A673 (cell line): ENCODE results near the gene IER3. TPM values are rescaled to one million over a fixed set of nuclear protein-coding genes. Genes with fewer than 3 reads are reported as not detected.
A peak's percentile ranks its signal among the peaks of the same experiment; 100 is the strongest.

ENCODE experiments used
- BruUV-seq: library from RNA; stranded (reverse); fragments of 400-500 nt; replicated peaks from 2 replicates; lab custom pipeline; 2021; lab: Mats Ljungman, UMichigan
- CTCF ChIA-PET: fragments of 300-600 bp; sonication (Branson Sonifier 250); formaldehyde crosslinking; loops from one replicate; lab custom pipeline; 2022; ENCODE audit warnings: antibody characterized with exemption; lab: Charles Lee
- POLR2A ChIA-PET: fragments of 300-600 bp; sonication (Branson Sonifier 250); formaldehyde crosslinking; loops from one replicate; lab custom pipeline; 2022; ENCODE audit warnings: antibody characterized with exemption; ENCODE audit not compliant: low non-redundant PET; lab: Charles Lee
- DNase-seq: peaks from one replicate; pipeline ENCODE4 v3.0.0-alpha.2; 2015; ENCODE audit warnings: low spot score
- H3K27ac ChIP-seq: fragments of 200-600 bp; sonication (generic); 2 replicates; pipeline ENCODE4 v1.5.1; 2016; ENCODE audit warnings: mixed run types, low read depth, mild to moderate bottlenecking, mixed read lengths, antibody characterized with exemption, low read length; ENCODE audit not compliant: poor library complexity, severe bottlenecking
- H3K27me3 ChIP-seq: fragments of 200-600 bp; sonication (generic); replicated peaks from 2 replicates; pipeline ENCODE4 v1.6.1; 2017; ENCODE audit warnings: mixed run types, low read depth, mild to moderate bottlenecking, mixed read lengths, antibody characterized with exemption, low read length; ENCODE audit not compliant: insufficient read depth, poor library complexity
- H3K36me3 ChIP-seq: fragments of 200-600 bp; sonication (generic); 2 replicates; pipeline ENCODE4 v1.6.1; 2016; ENCODE audit warnings: mixed run types, mild to moderate bottlenecking, mixed read lengths, antibody characterized with exemption, low read length; ENCODE audit not compliant: insufficient read depth, poor library complexity, severe bottlenecking
- H3K4me1 ChIP-seq: fragments of 200-600 bp; sonication (generic); 2 replicates; pipeline ENCODE4 v1.6.1; 2017; ENCODE audit warnings: mixed run types, mild to moderate bottlenecking, mixed read lengths, antibody characterized with exemption, low read length; ENCODE audit not compliant: insufficient read depth, poor library complexity, severe bottlenecking
- H3K4me3 ChIP-seq: fragments of 200-600 bp; sonication (generic); 2 replicates; pipeline ENCODE4 v1.5.1; 2016; ENCODE audit warnings: low read depth, mixed run types, mild to moderate bottlenecking, mixed read lengths, low read length; ENCODE audit not compliant: poor library complexity, severe bottlenecking
- H3K9me3 ChIP-seq: fragments of 200-600 bp; sonication (generic); 2 replicates; pipeline ENCODE4 v1.6.1; 2016; ENCODE audit warnings: mixed run types, low read depth, mild to moderate bottlenecking, mixed read lengths, antibody characterized with exemption, low read length; ENCODE audit not compliant: poor library complexity, severe bottlenecking
- EZH2 ChIP-seq: fragments of 200-600 bp; sonication (generic); IDR thresholded peaks from 2 replicates; pipeline ENCODE4 v1.6.1; 2017; ENCODE audit warnings: borderline replicate concordance, low read depth, mild to moderate bottlenecking, mixed read lengths, antibody characterized with exemption, low read length; ENCODE audit not compliant: poor library complexity, severe bottlenecking
- intact Hi-C: fragments of 100-400 bp; cut with micrococcal nuclease; formaldehyde crosslinking; loops from one replicate; pipeline ENCODE4 v1.10.0; 2022; ENCODE audit not compliant: unreplicated experiment
- total RNA-seq: library from RNA; stranded (reverse); gene quantifications from 2 replicates; pipeline ENCODE4 v1.2.3, GENCODE V29; 2021
- TF ChIP-seq, protein P1 (sequence below): fragments of 300-800, 200-600 bp; sonication (generic); conservative IDR thresholded peaks from 2 replicates; pipeline ENCODE4 v1.5.1; 2017; ENCODE audit warnings: low read depth, mild to moderate bottlenecking, antibody characterized with exemption, low read length, moderate library complexity, mixed read lengths

The IER3 gene
- total RNA-seq, 1 experiment from 2014 or later: 34.6 TPM

- intact Hi-C loops: no loop called here
- CTCF ChIA-PET: interaction anchor here (0.6 to 2.7 kb wide), 8 partner anchors 48 to 357 kb away, joined by 3 to 30 read pairs (median 4); no protein-coding TSS in a partner anchor
- POLR2A ChIA-PET: interaction anchor here (0.6 kb wide), 2 partner anchors 58 to 1455 kb away, joined by 3 to 8 read pairs; no protein-coding TSS in a partner anchor
- DNase-seq: peak; percentile 69
- H3K27ac ChIP-seq: no peak overlapping the region
- BruUV-seq: no TSS peak
- H3K4me1 ChIP-seq: peaks cover 5% of the 10 kb centered on the region
- no peaks in the 10 kb centered on the region for H3K9me3 ChIP-seq
- H3K36me3 ChIP-seq: peaks cover 40% of the 10 kb centered on the region
- TF ChIP-seq EZH2: no peak
- TF ChIP-seq, protein P1, sequence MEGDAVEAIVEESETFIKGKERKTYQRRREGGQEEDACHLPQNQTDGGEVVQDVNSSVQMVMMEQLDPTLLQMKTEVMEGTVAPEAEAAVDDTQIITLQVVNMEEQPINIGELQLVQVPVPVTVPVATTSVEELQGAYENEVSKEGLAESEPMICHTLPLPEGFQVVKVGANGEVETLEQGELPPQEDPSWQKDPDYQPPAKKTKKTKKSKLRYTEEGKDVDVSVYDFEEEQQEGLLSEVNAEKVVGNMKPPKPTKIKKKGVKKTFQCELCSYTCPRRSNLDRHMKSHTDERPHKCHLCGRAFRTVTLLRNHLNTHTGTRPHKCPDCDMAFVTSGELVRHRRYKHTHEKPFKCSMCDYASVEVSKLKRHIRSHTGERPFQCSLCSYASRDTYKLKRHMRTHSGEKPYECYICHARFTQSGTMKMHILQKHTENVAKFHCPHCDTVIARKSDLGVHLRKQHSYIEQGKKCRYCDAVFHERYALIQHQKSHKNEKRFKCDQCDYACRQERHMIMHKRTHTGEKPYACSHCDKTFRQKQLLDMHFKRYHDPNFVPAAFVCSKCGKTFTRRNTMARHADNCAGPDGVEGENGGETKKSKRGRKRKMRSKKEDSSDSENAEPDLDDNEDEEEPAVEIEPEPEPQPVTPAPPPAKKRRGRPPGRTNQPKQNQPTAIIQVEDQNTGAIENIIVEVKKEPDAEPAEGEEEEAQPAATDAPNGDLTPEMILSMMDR: peak; percentile 62
- no peaks in the 10 kb centered on the region for H3K27me3 ChIP-seq
- H3K4me3 ChIP-seq: no peak overlapping the region
Measured at GRCh38 chr6:30730601-30731435, 13.5 kb downstream of the IER3 start.

DNA sequence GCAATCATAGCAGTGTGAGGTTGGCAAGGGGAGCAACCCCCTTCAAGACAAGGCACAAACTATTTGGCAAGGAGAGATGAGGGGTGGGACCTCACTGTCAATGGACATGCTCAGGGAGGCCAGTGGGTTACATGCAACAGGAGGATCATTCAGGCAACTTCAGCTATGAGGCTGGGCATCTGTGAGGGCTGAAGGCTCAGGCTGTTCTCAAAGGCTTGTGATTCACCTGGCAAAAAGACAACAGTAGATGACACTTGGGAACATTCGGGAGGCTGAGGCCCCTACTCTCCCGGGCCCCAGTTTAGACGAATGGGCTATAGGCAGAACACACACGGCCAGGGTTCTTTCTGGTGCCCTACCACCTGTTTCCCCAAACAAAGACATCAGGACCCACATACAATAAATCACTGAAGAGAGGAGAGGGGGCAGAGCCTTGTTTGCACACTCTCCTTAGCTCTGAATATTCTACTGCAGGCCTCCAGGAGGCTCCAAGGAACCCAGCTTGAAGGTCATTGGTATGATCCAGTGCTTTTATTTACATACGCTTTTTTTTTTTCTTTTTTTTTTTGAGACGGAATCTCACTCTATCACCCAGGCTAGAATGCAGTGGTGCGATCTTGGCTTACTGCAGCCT lies 16.3 kb downstream of the IER3 start:
- Histone ChIP-seq H3K4me1 (peaks cover 22% of the 10 kb centered on the region), H3K27me3 (no peaks in the 10 kb centered on the region), H3K36me3 (peaks cover 52% of the 10 kb centered on the region), H3K27ac (no peak overlapping the region), H3K4me3 (no peak overlapping the region), H3K9me3 (no peaks in the 10 kb centered on the region)
- ChIA-PET POLR2A (interaction anchor here (0.7 kb wide), 1 partner anchor 155 kb away, joined by 3 read pairs; no protein-coding TSS in a partner anchor), CTCF (interaction anchor here (0.6 to 1.2 kb wide), 6 partner anchors 16 to 359 kb away, joined by 3 to 10 read pairs (median 4); partner anchors contain the start of gene IER3)
- no peak for TF ChIP-seq EZH2
- TF ChIP-seq, protein P1: peak; percentile 21; the same call in 1 of the 2 replicates
- intact Hi-C loops: loop anchor here (5.0 kb wide), 2 partner anchors 149 to 359 kb away; no protein-coding TSS in a partner anchor
- no TSS peak for BruUV-seq
- DNase-seq: peak; percentile 53
